GM19193 (cell line): Measurements from ENCODE around the gene PLXNA4.

Experiments
- POLR2A ChIP-seq: IDR thresholded peaks from 4 replicates; pipeline ENCODE4 v1.6.1; 2011; ENCODE audit not compliant: insufficient read depth, insufficient read length; ENCODE audit errors: extremely low read depth

Gene PLXNA4

GRCh38 chr7:132337450-132338080 lies 238.7 kb downstream of the PLXNA4 start:
- no peak for TF ChIP-seq POLR2A

- no peak for TF ChIP-seq POLR2A
These were observed 239.5 kb downstream of the PLXNA4 start for GRCh38 chr7:132336797-132337196.

- TF ChIP-seq POLR2A: no peak
These were observed 243.0 kb downstream of the PLXNA4 start for GRCh38 chr7:132333301-132333700.

- TF ChIP-seq POLR2A: no peak
These were observed 247.5 kb downstream of the PLXNA4 start for GRCh38 chr7:132328760-132329159.

- TF ChIP-seq POLR2A: no peak
These were observed 248.1 kb downstream of the PLXNA4 start for GRCh38 chr7:132328047-132328620.

- TF ChIP-seq POLR2A: no peak
These were observed 249.2 kb downstream of the PLXNA4 start for GRCh38 chr7:132326878-132327589.

GRCh38 chr7:132322970-132323369 lies 253.3 kb downstream of the PLXNA4 start:
- no peak for TF ChIP-seq POLR2A

- TF ChIP-seq POLR2A: no peak
These were observed 254.9 kb downstream of the PLXNA4 start for GRCh38 chr7:132321387-132321786.

GRCh38 chr7:132319481-132319880 lies 256.8 kb downstream of the PLXNA4 start:
- TF ChIP-seq POLR2A: no peak

GRCh38 chr7:132318352-132319318 lies 257.6 kb downstream of the PLXNA4 start:
- TF ChIP-seq POLR2A: no peak

GRCh38 chr7:132317701-132318351 lies 258.4 kb downstream of the PLXNA4 start:
- TF ChIP-seq POLR2A: no peak

GRCh38 chr7:132312531-132313055 lies 263.7 kb downstream of the PLXNA4 start:
- no peak for TF ChIP-seq POLR2A

GRCh38 chr7:132311733-132312132 lies 264.5 kb downstream of the PLXNA4 start:
- no peak for TF ChIP-seq POLR2A

GRCh38 chr7:132309102-132309805 lies 267.0 kb downstream of the PLXNA4 start:
- TF ChIP-seq POLR2A: no peak
